Peyer's patch (tissue), 4 donors: ENCODE data around the gene EIF5.

Experiments used
- CTCF ChIP-seq, 6 experiments: fragments of 450-650 bp in 4 of 6; fragments of 200-600 bp in 2 of 6; sonication (generic) in 1 of 6; IDR thresholded peaks; one replicate each; pipeline ENCODE4 v1.5.1; 2017 to 2019; ENCODE audit warnings: antibody characterized with exemption in 6 of 6, mild to moderate bottlenecking in 3 of 6, moderate library complexity in 1 of 6
- POLR2A ChIP-seq, 2 donors: fragments of 450-650 bp; IDR thresholded peaks; one replicate each; pipeline ENCODE4 v1.5.1; 2017; ENCODE audit warnings: antibody characterized with exemption in 2 of 2, mild to moderate bottlenecking in 2 of 2, moderate library complexity in 2 of 2

- TF ChIP-seq CTCF (IDR thresholded peaks at IDR 0.05): no peak
- TF ChIP-seq POLR2A (IDR thresholded peaks at IDR 0.05): no peak
These were observed 31.1 kb upstream of the EIF5 start for GRCh38 chr14:103302966-103303365.
